Cortex of kidney (tissue), 1 donor: ENCODE measurements around the gene B4GALT1.

Experiments used
- DNase-seq: peaks from one replicate; lab custom pipeline; 2025; lab: John Stamatoyannopoulos, UW

B4GALT1 gene

GRCh38 chr9:33124751-33125381, 42.3 kb downstream of the B4GALT1 start:
- no peak for DNase-seq

- no peak for DNase-seq
Observed at GRCh38 chr9:33124046-33124445, 43.1 kb downstream of the B4GALT1 start.

- DNase-seq, result no peak
Observed at GRCh38 chr9:33123407-33124031, 43.6 kb downstream of the B4GALT1 start.

GRCh38 chr9:33120620-33121019, 46.5 kb downstream of the B4GALT1 start:
- no peak for DNase-seq

- no peak for DNase-seq
Observed at GRCh38 chr9:33117796-33118195, 49.3 kb downstream of the B4GALT1 start.

GRCh38 chr9:33117306-33117705, 49.8 kb downstream of the B4GALT1 start:
- DNase-seq, result no peak

- no peak for DNase-seq
Observed at GRCh38 chr9:33116860-33117259, 50.3 kb downstream of the B4GALT1 start.

GRCh38 chr9:33114746-33115145, 52.4 kb downstream of the B4GALT1 start:
- no peak for DNase-seq

- DNase-seq, result no peak
Observed at GRCh38 chr9:33113799-33114547, 53.2 kb downstream of the B4GALT1 start.

GRCh38 chr9:33112094-33112493, 55.0 kb downstream of the B4GALT1 start:
- DNase-seq, result no peak

- no peak for DNase-seq
Observed at GRCh38 chr9:33111631-33112030, 55.5 kb downstream of the B4GALT1 start.

- no peak for DNase-seq
Observed at GRCh38 chr9:33110686-33111085, 56.5 kb downstream of the B4GALT1 start.

GRCh38 chr9:33109850-33110595, 57.1 kb downstream of the B4GALT1 start:
- DNase-seq, result no peak

GRCh38 chr9:33109097-33109496, 58.0 kb downstream of the B4GALT1 start:
- DNase-seq, result no peak

- no peak for DNase-seq
Observed at GRCh38 chr9:33108472-33108871, 58.7 kb downstream of the B4GALT1 start.

- no peak for DNase-seq
Observed at GRCh38 chr9:33107762-33108161, 59.4 kb downstream of the B4GALT1 start.

- DNase-seq, result no peak
Observed at GRCh38 chr9:33106827-33107621, 60.1 kb downstream of the B4GALT1 start.

GRCh38 chr9:33106372-33106771, 60.8 kb downstream of the B4GALT1 start:
- DNase-seq, result no peak

GRCh38 chr9:33105959-33106358, 61.2 kb downstream of the B4GALT1 start:
- DNase-seq, result no peak

- DNase-seq, result no peak
Observed at GRCh38 chr9:33105504-33105903, 61.6 kb downstream of the B4GALT1 start.

- DNase-seq, result no peak
Observed at GRCh38 chr9:33104401-33104800, 62.7 kb downstream of the B4GALT1 start.
